Activated T-cell treated with anti-CD3 and anti-CD28 coated beads for 48 hours (primary cell): ENCODE measurements around the gene TDO2.

ENCODE experiments used
- DNase-seq: peaks from one replicate; pipeline ENCODE4 v3.0.0-alpha.2; 2020; ENCODE audit warnings: low read depth

TDO2 gene

DNA sequence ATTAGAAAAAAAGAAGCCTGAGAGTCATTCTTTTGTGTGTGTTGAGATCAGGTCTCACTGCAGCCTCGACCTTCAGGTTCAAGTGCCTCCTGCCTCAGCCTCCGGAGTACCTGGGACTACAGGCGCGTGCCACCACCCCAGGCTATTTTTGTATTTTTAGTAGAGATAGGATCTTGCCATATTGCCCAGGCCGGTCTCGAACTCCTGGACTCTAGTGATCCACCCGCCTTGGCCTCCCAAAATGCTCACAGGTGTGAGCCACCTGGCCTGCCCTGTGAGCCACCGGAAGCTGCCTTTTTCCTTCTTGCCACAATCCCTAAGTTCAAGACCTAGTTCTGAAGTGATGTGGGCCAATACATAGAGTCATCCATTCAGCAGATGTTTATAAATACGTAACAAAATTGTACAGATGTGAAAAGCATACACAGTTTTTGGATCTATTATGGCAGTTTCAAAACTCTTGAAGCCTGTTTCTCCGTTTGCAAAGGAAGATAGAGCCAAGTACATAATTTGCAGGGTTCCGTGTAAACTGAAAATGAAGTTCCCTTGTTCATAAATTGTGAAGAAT is 50.7 kb downstream of the TDO2 start:
- peak; percentile 0 for DNase-seq

DNA sequence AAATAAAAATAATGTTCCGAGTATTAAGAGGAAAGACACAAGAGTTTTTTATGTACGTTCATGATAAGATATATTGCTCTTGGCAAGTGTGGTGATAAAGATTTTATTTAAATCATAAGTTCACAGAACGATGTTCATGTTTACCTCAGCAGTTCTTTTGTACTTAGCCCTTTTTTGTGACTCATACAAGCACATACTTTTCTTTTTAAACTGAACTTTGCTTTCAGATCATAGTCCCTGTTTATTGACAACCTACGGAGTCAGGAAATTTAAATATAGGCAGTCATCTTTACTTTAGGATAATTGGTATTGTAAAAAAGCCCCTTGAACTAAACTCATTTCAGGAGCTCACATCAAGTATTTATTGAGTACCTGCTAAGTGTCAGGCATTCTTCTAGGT is 51.4 kb downstream of the TDO2 start:
- DNase-seq: no peak

- DNase-seq: no peak
These were observed 53.0 kb downstream of the TDO2 start for GRCh38 chr4:155956461-155956860.

DNA sequence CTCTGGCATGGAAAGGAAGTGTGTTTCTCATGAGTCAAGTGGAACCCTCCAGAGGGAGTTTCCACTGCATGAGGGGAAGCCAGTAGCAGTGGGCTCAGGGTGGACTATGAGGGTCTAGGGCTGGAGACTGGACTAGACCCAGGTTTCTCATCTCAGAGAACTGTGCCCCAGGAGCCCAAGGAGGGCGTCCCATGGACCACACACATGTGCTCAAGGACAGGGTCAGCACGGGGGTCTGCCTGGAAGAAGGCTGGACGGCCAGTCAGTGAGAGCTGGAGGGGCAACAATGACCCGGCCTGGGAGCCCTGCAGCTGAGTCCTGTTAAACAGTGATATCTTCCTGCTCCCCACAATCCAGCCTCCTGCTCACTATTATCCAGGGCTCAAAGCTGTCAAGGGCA is 55.9 kb downstream of the TDO2 start:
- DNase-seq: no peak

- DNase-seq: no peak
These were observed 57.0 kb downstream of the TDO2 start for GRCh38 chr4:155960522-155960921.

GRCh38 chr4:155961575-155961974 is 58.1 kb downstream of the TDO2 start:
- DNase-seq: no peak

GRCh38 chr4:155962767-155963166 is 59.3 kb downstream of the TDO2 start:
- no peak for DNase-seq

- no peak for DNase-seq
These were observed 60.8 kb downstream of the TDO2 start for GRCh38 chr4:155964016-155964891.

- DNase-seq: no peak
These were observed 62.7 kb downstream of the TDO2 start for GRCh38 chr4:155966171-155966570.

GRCh38 chr4:155966731-155967395 is 63.4 kb downstream of the TDO2 start:
- DNase-seq: no peak
